T-helper 2 cell (primary cell): Measurements from ENCODE around the gene TUB.

ENCODE experiments used
- DNase-seq, 5 experiments: peaks; one replicate each; pipeline versions ENCODE4 v3.0.0 to v3.0.0-alpha.2; 2012 to 2022

TUB gene

DNA sequence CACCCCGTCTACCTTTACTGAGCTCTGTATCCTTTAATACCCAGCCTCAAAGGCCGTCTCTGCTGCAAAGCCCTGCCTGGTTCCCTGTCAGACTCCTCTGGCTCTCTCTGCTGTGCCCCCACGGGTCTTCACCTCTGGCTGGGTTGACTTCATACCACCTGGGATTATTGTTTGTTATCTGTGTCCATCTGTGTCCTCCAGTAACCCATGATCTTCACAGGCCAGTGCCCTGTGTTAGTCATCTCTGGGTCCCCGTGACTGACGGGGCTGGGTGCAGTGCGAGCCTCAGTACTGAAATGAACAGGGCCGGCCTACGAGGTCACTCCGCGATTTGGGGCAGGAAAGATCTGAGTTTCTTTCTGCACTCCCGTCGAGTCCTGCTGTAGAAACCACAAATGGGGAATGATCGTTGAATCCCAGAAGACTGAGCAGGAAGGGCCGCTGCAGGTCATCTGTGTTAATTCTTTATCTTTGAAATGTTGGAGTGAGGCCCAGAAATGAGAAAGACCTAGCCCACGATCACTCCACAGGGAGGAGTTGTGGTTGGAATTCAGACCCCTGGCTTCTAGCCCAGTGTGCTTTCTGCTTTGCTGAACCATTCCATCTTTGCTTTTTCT is 12.3 kb upstream of the TUB start:
- no peak for DNase-seq

DNA sequence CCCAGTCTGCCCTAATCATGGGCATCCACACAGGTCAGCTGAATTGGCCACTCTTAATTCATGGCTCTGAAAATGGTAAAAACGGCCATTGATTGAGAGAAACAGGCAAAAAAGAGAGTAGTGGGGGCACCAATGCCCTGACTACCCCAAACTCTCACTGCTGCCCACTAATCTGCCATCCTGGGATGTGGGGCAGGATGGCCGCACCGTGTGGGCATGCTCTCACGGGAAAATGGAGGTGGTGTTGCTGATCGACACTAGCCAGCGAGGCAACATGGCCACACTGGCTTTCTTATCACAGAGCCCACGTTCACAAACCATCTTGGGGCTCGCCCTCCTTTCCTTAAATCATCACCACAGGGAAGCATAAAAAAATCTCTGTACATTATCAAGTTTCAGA is 11.2 kb upstream of the TUB start:
- no peak for DNase-seq

DNA sequence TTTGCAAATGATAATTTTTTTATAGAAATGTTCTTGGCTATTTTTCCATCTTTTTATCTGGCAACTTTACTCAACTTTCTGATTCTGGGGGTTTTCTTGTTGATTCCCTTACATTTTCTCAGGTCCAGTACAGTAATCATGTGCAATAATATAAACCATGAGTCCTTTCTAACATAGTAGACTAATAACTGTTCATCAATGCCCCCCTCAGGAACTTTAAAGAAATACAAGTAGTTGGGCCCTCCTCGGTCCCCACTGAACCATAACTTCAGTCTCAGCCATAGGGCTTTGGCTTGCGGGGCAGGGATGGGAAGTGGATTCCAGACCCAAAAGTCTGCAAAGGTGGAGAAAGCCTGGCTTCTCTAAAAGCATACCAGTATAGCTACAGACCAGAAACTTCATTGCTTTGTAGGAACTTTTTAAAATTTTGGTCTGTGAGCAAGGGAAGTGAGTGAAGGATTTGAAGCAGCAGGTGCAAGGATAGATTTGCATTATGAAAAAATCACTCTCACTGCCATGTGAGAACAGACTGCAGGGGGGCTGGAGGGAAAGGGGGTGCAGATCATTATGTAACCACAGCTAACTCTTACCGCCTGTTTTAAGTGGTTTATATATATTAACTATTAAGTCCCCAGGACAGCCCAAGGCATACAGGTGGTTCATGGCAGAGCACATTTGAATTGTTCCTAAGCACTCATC is 10.4 kb upstream of the TUB start:
- DNase-seq = no peak

DNA sequence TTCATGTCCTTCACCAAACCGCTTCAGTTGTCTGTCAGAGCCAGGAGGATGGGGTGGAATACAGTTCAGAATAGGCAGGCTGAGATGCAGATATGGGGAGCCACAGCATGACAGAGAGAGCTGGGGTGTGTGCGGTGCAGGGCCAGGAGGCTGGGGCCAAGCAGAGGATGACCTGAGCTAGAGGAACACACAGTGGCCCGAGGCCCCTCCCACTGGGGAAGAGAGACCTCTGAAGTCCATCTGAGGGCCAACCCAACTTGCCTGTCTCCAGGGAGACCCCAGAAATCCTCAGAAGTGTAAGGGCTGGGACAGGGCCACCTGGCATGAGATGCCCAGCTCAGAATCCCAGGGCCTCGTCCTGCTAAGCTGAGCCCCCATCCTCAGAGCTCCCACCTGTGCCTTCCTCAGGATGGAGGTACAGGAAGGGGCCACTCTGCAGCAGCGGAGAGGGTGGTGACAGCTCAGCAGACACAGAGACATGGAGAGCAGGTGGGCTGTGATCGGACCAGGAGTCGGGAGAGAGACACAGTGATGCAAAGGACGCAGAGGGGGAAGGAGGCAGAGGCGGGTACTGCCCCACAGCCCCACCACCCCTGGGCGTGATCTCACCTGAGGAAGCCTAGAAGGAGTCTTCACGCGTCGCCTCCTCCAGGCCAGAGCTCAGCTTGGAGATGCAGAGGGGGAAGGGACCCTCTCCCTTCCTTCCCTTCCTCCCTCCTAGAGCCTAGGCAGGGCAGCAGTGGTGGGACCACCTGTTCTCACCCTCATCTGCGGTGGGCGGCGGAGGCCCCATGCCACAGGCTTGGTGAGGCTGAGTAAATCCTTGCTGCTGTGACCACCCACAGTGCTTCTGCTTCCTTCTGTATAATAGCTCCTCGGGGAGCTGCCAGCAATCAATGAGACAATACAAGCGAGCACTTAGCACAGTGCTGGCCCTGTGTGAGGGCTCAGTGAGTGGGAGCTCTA is 9.1 kb upstream of the TUB start:
- no peak for DNase-seq

DNA sequence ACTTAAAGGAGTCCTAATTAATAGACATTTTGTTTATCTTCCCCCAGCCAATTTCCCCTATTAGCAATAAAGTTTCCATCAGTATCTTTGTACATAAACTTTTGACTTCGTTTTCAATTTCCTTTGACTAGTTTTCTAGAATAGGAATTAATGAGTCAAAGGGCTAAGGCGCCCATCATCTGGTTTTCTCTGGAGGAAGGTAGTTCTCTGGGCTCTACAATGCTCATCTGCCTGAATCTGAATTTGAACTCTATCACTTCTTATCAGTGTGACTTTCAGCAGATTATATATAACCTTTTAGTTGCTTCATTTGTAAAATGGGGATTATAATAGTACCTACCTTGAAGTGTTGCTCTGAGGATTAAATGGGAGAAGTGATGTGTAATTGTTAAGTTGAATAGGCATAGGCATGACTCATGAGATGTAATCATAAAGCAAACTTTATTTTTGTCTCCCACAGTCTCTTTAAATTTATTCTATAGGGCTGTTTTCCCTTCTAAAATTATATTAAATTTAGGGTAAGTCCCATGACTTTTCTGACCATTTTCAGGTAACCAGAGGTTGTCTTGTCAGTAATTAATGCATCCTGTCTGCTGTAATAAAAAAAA is 5.8 kb upstream of the TUB start:
- no peak for DNase-seq

DNA sequence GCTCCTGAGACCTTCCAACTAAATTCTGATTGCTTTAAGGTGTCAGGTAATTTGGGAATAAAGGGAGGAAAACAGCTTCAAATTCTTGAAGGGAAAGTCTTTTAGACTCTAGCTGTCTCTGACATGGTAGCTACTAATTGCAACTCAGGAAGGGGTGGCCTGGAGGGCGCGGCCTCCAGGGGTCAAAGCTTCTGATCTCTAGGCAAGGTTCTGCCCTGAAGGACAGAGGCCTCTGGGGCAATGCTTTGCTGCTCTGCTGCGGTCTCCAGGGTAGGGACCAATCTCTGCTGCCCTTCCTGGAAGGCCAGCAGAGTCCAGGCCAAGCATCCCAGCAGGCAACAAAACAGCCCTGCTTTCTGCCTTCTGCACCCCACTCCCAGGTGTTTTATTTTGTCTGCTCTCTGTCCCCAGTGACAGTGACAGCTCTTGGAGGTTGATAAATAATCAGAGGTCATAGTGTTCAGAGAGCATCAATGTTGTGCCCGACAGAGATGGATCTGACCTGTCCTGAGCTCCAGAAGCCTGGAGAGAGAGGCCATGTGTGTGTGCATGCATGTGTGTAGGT is 1.8 kb upstream of the TUB start:
- no peak for DNase-seq

DNA sequence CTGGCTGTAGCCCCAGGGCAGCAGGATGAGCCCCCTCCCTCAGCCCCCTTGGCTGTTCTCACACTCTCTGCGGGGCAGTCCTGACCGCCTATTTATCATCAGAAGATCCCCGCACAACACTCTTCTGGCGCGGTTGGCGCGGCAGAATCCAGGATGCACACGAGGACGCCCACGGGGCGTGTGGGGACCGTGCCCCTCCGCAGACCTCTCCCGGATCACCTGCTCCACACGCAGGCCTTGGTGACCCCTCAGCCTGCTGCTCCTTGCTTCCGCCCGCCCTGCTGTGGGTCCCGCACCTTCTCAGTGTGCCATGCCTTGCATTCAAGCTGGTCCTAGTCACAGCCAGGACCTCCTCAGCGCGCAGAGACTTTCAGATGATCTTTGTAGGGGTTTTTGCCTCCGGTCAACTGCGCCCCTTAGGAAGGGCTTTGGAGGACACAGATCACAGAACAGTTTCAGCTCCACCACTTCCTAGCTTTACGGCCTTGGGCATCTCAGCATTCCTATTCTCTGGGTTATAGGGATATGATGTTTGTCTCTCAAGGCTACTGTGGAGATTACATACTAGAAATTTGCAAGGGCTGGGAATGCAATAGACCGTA is 841 bp upstream of the TUB start:
- DNase-seq = no peak

DNA sequence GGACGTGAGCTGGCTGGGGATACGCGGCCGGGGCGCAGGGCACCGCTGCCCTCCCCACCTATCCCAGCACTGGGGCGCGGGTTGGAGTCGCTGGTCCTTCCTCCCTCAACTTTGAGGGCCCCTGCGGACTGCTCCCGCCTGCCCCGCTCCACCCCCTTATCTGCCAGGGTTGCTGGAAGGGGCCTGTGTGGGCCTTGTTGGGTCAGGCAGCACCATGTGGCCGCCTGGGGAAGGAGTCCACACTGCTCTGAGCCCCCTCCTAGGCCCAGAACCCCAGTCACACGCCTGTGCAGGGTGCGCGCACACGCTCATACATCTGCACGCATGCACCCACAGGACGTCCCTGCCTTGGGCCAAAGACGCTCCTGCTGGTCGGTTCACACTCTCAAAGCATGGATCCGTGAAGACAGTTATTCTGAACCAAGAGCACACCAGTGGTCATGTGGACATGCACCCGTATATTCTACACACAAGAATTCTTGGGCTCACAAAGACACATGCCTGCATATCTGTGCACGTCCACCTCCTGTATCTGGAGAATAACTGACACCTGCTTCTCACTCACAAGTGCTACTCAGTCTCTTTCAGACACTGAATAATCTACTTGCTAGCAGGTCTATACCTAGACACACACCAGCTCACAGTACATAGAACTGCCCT is 710 bp downstream of the TUB start:
- DNase-seq = no peak

DNA sequence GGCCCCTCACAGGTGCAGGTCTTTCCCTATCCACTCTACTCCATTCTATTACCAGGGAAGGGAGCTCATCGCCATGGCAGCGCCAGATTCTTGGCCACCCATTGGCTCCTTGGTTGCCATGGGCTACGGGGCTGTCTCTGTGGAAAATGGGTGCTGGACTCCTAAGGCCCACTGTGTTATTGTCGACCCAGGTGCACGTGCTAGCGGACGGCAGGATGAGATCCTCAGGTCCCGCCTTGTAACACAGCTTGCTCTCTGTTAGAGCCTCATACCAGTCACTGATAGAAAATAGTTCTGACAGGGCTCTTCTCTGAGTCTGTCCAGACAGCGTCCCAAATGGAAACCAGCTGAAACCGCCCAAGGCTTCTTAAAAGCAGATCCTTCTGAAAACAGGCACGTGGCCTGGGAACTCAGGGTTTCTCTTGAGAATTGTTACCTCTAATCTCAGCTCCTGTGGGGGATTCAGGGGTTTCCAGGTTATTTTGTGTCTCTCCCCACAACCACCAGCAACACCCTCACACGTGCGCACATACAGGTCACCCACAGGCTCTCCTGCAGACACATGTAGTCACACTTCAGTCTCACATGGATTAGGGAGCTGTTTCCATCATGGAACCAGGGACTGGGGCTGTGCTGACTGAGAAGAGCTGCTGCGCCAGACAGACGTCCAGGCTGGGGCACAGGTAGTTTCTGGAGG is 1.5 kb downstream of the TUB start:
- DNase-seq = no peak

DNA sequence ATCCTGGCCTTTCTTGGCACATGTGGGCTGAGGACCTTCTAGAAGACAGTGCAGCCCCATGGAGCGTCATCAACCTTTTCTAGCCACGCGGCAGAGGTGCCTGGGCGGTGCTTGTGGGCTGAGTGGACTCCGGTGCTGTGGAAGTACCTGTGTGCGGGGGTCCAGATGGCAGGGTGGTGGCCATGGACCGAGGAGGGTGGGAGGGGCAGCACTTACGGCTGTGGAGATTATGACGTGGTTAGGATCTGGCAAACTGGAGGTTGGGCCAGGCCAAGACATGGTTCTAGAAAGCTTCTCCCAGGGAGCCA is 2.0 kb downstream of the TUB start:
- no peak for DNase-seq

DNA sequence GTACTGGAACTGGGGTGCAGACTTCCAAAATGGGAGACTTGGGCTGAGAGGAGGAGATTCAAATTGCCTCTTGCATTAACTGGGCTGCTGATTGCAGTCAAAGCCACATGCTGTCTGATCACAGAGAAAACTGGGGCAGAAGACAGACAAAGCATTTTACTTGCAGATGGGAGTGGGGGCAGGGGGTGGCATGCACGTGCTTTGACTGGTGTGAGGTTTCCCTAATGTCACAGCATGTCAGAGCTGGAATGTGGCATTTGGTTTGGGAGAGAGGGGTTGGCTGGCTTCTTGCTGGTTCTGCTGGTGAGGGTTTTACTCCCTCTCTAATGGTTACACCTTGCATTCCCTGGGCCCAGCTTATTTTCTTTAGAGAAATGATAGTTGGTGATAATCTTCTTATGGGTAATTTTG is 2.9 kb downstream of the TUB start:
- no peak for DNase-seq

DNA sequence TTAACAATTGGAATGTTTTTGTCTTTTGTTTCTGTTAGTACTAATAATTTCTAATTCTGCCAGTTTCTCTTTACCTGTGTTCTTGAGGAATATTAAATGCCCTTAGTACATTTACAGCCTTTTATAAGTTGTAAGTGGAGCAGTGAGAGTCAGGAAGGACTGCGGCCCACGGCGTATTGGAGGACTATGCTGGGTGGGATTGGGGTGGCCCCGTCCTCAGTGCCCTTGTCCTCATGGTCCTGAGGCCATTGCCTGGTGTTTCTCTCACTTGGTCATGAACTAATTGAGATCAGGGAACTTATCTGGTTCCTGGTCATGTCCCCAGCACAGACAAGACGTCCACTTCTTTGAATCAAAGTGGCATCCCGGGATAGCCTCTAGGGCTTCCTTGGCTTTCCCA is 3.3 kb downstream of the TUB start:
- no peak for DNase-seq

DNA sequence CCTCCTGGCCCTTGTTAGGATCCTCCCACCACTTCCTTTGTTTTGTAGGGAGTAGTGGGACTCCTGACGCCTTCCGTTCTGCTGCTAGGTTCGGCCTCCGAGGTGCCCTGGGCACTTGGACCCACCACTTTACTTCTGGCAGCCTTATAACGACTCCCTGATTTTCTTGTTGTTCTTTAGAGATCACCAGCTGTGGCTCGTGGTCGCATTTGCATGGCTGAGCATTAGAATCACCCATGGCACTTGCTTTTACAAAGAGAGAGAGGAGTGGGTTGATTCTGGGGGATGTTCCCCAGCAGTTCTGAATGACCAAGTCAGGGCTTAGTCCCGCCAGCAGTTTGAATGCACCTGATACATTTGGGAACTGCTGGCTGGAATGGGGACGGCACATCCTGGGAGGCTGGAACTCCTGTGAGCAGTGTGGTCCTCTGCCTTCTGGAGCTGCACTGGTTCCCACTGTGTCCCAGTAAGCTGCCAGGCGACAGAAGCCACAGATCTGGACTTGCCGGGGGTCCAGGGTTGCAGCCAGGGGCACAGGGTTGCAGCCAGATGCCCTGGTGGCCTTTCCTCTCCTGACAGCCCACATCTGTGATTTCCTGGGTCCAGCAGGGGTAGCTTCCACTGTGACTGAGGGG is 4.1 kb downstream of the TUB start:
- DNase-seq = no peak

DNA sequence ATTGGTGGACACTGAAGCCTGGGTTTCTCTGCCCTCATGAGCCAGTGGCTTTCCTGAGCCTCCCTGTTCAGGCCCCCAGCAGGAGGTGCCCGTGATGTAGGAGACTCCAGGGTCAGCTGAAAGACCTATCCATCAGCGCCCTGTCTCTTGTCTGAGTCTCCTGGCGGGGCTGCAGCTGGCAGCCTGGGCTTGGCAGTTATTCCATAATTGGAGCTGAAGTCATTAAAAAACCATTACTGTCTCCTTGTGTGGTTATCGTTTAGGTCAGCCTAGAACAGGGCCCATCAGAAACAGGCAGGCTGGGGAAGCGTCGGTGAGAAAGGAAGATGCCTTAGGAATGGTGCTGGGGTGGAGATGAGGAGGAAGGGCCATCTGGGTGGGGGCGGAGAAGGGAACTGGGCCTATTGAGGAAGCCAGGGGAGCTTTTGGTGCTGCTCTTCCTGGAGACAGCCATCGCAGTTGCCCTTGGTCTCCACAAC is 5.0 kb downstream of the TUB start:
- DNase-seq = no peak

DNA sequence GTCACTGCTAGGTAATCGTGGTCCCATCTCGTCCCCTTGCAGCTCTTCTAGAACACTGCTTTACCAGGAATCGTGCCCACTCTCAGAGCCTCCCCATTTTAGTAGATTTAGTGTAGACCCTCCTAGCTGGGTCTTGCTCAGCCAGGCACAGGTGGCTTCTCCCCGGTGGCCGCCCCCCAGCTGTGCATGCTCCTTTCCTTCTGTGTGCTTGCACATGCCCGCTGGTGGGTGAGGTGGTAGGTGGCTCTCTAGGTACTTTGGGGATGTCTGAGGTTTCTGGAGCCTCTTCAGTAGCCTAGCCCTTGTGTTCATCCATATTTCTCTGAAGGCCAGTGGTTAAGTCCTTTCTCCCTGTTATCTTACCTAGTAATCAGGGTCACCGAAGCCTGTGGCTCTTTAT is 5.6 kb downstream of the TUB start:
- DNase-seq = no peak

DNA sequence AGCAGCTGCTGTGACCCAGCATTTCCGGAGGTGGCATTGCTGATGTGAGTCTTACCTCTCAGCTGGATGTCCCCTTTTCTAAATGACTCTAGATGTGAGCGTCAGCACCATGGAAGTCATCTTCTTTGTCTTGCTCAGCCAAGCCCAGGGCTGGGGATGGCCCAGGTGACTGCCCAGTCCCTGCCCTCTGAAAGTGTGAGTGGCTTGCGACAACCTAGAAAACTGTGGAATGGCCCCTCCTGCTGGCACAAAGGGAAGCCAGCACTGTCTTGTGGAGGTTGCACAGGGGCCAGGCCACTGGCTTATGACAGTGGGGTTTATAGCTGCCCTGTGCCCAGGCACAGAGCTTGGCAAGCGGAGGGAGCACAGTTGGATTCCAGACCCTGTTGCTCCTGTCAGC is 6.2 kb downstream of the TUB start:
- DNase-seq = no peak

DNA sequence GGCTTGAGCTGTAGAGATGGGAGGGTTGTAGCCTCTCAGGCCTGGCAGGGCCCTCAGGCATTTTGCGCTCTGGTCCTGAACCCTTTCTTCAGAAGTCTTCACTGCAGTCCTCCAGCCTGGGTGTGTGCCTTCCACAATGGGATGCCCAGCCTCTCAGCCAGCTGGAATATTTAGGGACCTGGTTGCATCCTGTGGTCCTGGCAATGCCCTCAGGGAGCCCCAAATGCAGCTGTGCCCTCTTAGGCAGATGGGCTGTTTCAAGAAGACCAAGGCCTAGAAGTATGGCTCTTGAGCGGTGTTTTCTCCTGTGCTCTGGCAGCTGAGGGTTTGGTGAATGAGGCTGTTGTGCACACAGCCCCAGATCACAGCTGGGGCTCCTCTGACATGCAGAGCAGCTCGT is 6.7 kb downstream of the TUB start:
- DNase-seq = no peak

DNA sequence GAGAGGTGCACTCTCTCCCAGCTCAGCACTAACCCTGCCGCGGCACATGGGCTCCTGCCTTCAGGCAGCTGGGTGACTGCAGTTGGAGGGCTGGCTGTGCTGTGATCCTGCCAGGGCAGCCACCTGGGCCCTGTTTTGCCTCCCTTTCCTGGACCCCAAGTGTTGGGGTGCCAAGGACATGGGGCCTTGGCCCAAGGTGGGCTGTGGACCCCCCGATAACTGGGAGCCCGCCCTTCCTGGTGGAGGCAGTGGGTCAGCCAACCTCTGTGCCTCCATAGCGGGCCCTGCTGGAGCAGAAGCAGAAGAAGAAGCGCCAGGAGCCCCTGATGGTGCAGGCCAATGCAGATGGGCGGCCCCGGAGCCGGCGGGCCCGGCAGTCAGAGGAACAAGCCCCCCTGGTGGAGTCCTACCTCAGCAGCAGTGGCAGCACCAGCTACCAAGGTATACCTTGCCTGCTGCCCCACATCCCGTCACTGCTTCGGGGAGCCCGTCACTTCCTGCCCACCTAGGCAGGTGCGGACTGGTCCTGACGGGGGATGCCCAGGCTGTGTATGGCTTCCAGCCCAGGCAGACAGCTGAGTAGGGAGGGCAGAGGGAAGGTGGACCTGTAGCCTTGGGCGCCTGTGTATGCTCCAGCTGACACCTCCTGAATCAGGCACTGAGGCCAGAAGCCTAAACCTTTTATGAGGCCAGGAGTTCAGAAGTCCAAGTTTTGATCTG is 8.9 kb downstream of the TUB start:
- DNase-seq = no peak

DNA sequence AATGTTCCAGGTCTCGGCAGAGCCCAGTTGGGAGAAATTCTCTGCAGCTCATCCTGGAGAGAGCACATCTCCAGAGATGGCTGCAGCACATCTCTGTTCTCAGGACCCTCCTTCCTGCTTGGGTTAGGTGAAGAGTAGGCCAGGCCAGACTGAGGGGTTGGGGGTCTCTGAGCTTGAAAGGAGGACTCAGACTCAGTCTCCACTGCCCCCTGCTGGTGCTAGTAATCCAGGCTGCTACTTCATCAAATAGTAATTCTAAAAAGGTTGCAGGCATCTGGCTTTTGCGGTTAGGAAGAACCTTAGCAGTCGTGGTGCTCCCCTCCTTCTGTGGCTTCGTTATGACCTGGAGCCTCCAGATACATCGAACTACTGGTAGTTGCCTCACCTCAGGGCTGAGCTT is 9.7 kb downstream of the TUB start:
- peak in 1 of 5 experiments; percentile 43 for DNase-seq

DNA sequence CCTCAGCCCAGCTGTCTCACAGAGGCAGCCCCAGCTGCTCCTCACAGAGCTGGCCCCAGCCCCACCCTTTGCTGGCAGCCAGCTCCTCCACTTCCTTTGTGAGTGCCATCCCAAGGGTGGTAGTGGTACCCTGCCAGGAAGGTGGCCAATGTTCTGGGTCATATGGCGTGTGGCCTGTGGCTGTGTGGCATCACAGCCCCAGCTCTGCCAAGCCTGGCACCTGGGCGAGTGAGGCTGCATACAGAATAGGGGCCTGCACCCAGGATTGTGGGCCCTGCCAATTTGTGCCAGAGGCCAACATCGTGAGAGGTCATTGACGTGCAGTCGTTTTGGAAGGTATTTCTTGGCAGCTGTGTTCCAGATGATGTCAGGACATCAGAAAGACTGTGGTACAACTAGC is 10.7 kb downstream of the TUB start:
- no peak for DNase-seq
